ENCODE results near the gene LUC7L3. TPM values are rescaled to one million over a fixed set of nuclear protein-coding genes. Genes with fewer than 3 reads are reported as not detected.

Gene LUC7L3
- total and polyA plus RNA-seq, 2 donors (not counting 3 experiments of a cell fraction or from before 2014, with no cell fraction given), result 70.9 to 113 TPM

DNA sequence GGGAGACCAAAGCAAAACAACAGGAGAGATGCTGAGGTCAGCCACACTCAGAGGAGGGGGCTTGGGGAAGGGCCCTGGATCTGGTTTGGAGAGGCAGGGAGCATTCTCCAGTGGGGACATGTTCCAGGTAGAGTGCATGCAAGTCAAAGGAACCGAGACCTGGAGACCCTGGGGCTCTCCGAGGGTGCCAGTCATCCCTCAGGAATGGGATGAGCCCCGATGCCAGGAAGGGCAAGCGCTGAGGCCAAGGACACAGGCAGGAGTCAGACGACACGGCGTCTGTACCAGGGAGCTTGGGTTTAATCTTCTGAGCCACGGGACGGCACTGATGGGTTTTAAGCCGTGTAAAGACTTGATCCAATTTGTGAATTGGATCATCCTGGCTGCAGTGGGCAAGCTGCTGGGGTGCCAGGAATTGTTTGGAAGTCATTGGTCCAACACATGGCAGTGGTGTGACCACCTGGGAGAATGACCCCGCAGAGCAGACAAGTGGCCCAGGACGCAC is 80.8 kb downstream of the LUC7L3 start:
- no peaks in the 10 kb centered on the region for H3K79me2 ChIP-seq (ENCODE audit: control insufficient read depth, insufficient read depth, low read length)
- no peaks in the 10 kb centered on the region for H3K4me1 ChIP-seq (ENCODE audit: control insufficient read depth, extremely low read depth, insufficient read depth, low read length)
- DNase-seq (ENCODE audit: low read depth, low spot score), result no peak
- H3K4me2 ChIP-seq (ENCODE audit: insufficient read depth, low read length), result no peak overlapping the region
- no peak overlapping the region for H2AFZ ChIP-seq (ENCODE audit: low read depth, low read length)
- TF ChIP-seq EZH2 (IDR thresholded peaks at IDR 0.05; ENCODE audit: borderline replicate concordance, low read depth, low read length, severe bottlenecking) (no peak), MYC (IDR thresholded peaks at IDR 0.05; ENCODE audit: low read depth, low read length) (no peak), POLR2A (IDR thresholded peaks at IDR 0.05; ENCODE audit: low read depth, low read length) (no peak), JUN (IDR thresholded peaks at IDR 0.05; ENCODE audit: borderline replicate concordance, insufficient read depth, insufficient read length, low read depth) (no peak), GATA2 (IDR thresholded peaks at IDR 0.05; ENCODE audit: insufficient read depth, insufficient read length, low read depth, low read length) (no peak), FOS (IDR thresholded peaks at IDR 0.05; ENCODE audit: borderline replicate concordance, insufficient read depth, low read length) (no peak), POLR2AphosphoS5 (IDR thresholded peaks at IDR 0.05; ENCODE audit: insufficient read depth, low read depth, low read length) (no peak)
- TF ChIP-seq, protein P1, sequence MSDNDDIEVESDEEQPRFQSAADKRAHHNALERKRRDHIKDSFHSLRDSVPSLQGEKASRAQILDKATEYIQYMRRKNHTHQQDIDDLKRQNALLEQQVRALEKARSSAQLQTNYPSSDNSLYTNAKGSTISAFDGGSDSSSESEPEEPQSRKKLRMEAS (IDR thresholded peaks at IDR 0.05; ENCODE audit: insufficient read depth, insufficient read length), result no peak
- TF ChIP-seq, protein P2, sequence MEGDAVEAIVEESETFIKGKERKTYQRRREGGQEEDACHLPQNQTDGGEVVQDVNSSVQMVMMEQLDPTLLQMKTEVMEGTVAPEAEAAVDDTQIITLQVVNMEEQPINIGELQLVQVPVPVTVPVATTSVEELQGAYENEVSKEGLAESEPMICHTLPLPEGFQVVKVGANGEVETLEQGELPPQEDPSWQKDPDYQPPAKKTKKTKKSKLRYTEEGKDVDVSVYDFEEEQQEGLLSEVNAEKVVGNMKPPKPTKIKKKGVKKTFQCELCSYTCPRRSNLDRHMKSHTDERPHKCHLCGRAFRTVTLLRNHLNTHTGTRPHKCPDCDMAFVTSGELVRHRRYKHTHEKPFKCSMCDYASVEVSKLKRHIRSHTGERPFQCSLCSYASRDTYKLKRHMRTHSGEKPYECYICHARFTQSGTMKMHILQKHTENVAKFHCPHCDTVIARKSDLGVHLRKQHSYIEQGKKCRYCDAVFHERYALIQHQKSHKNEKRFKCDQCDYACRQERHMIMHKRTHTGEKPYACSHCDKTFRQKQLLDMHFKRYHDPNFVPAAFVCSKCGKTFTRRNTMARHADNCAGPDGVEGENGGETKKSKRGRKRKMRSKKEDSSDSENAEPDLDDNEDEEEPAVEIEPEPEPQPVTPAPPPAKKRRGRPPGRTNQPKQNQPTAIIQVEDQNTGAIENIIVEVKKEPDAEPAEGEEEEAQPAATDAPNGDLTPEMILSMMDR (IDR thresholded peaks at IDR 0.05; ENCODE audit: extremely low read depth in 1 of 2, insufficient read depth in 1 of 2, low read depth in 1 of 2, low read length in 2 of 2), result no peak
- H3K36me3 ChIP-seq (ENCODE audit: control insufficient read depth in 2 of 2, extremely low read depth in 1 of 2, insufficient read depth in 2 of 2, low read length in 2 of 2), result no peaks in the 10 kb centered on the region
- no peak overlapping the region for H3K9ac ChIP-seq (replicated peaks; ENCODE audit: extremely low read depth, insufficient read depth, low read length)
- ChIA-PET CTCF (interaction anchor here (0.8 to 6.4 kb wide), 3 partner anchors 16 to 20 kb away, joined by 3 to 42 read pairs (median 5); no protein-coding TSS in a partner anchor), POLR2A (no interaction called here)
- H3K9me1 ChIP-seq (replicated peaks; ENCODE audit: control insufficient read depth, extremely low read depth, insufficient read depth, low read length), result no peaks in the 10 kb centered on the region
- no peak overlapping the region for H3K4me3 ChIP-seq (replicated peaks in 1 of 3; ENCODE audit: insufficient read depth in 1 of 3, low read depth in 1 of 3, low read length in 3 of 3)
- H4K20me1 ChIP-seq (replicated peaks; ENCODE audit: control insufficient read depth, extremely low read depth, insufficient read depth, low read length), result no peaks in the 10 kb centered on the region
- H3K27me3 ChIP-seq (ENCODE audit: control insufficient read depth in 2 of 2, insufficient read depth in 2 of 2, low read length in 2 of 2), result no peaks in the 10 kb centered on the region
- no peak for FAIRE-seq
- intact Hi-C loops (cut with micrococcal nuclease) (no loop called here), dilution Hi-C loops (cut with MboI; ENCODE audit: extremely low pct_ligation_motif_present, low sequenced_read_pairs) (no loop called here)
- no peak overlapping the region for H3K27ac ChIP-seq (ENCODE audit: insufficient read depth, low read depth, low read length)
- no TSS peak for BruUV-seq (replicated peaks)
- H3K9me3 ChIP-seq (replicated peaks; ENCODE audit: control insufficient read depth, insufficient read depth, low read length), result no peaks in the 10 kb centered on the region
